NT2/D1 (cell line): Measurements from ENCODE around the gene SCYL3.

Experiments
- SUZ12 ChIP-seq: IDR thresholded peaks from 2 replicates; pipeline ENCODE4 v1.6.1; 2011; ENCODE audit not compliant: insufficient read length, insufficient read depth; ENCODE audit errors: extremely low read depth
- YY1 ChIP-seq: IDR thresholded peaks from 2 replicates; pipeline ENCODE4 v1.6.1; 2011; ENCODE audit not compliant: insufficient read length, insufficient read depth
- ZNF274 ChIP-seq: IDR thresholded peaks from 2 replicates; pipeline ENCODE4 v1.6.1; 2011; ENCODE audit warnings: mild to moderate bottlenecking, low read depth, low read length

GRCh38 chr1:169849346-169850022 is 44.2 kb downstream of the SCYL3 start:
- TF ChIP-seq YY1: no peak
- no peak for TF ChIP-seq ZNF274
- TF ChIP-seq SUZ12: no peak
